Activated CD4-positive, alpha-beta memory T cell treated with anti-CD3 and anti-CD28 coated beads for 36 hours (primary cell): ENCODE results near the gene MCAM. TPM values are rescaled to one million over a fixed set of nuclear protein-coding genes. Genes with fewer than 3 reads are reported as not detected.

Experiments used
- CTCF ChIA-PET: fragments of 350-600 bp; sonication (Branson Sonifier 250); formaldehyde crosslinking; loops from one replicate; lab custom pipeline; 2021; ENCODE audit warnings: antibody characterized with exemption, inconsistent platforms; lab: Charles Lee
- POLR2A ChIA-PET: fragments of 350-600 bp; sonication (Branson Sonifier 250); formaldehyde crosslinking; loops from one replicate; lab custom pipeline; 2021; ENCODE audit warnings: antibody characterized with exemption; lab: Charles Lee
- DNase-seq: peaks from one replicate; pipeline ENCODE4 v3.0.0-alpha.2; 2020
- H3K27ac Mint-ChIP-seq: one replicate; pipeline ENCODE4 v1.8.0; 2021; ENCODE audit warnings: mixed read lengths
- H3K27me3 Mint-ChIP-seq: one replicate; pipeline ENCODE4 v1.8.0; 2021; ENCODE audit warnings: mixed read lengths
- H3K36me3 Mint-ChIP-seq: one replicate; pipeline ENCODE4 v1.8.0; 2021; ENCODE audit warnings: mixed read lengths
- H3K4me1 Mint-ChIP-seq: one replicate; pipeline ENCODE4 v1.8.0; 2021; ENCODE audit warnings: low read depth, mixed read lengths
- H3K4me3 Mint-ChIP-seq: one replicate; pipeline ENCODE4 v1.8.0; 2021; ENCODE audit warnings: mild to moderate bottlenecking, mixed read lengths
- H3K9me3 Mint-ChIP-seq: one replicate; pipeline ENCODE4 v1.8.0; 2021; ENCODE audit warnings: mixed read lengths
- intact Hi-C: fragments of 100-400 bp; cut with micrococcal nuclease; formaldehyde crosslinking; loops from one replicate; pipeline ENCODE4 v1.15.1; 2023
- total RNA-seq, 2 experiments: library from RNA; stranded (reverse); gene quantifications; one replicate each; pipeline ENCODE4 v1.2.3, GENCODE V29; 2021

Gene MCAM
- total RNA-seq, 2 experiments from 2014 or later = 6.9 to 8.2 TPM

GRCh38 chr11:119342362-119343130 lies 25.6 kb upstream of the MCAM start:
- POLR2A ChIA-PET = no interaction called here

GRCh38 chr11:119342023-119342300 lies 25.0 kb upstream of the MCAM start:
- ChIA-PET POLR2A (no interaction called here), CTCF (interaction anchor here (0.9 to 6.5 kb wide), 4 partner anchors 14 to 59 kb away, joined by 3 to 38 read pairs (median 4); no protein-coding TSS in a partner anchor)
- no peak overlapping the region for H3K27ac Mint-ChIP-seq
- peaks cover 9% of the 10 kb centered on the region for H3K4me1 Mint-ChIP-seq
- H3K4me3 Mint-ChIP-seq = no peak overlapping the region
- intact Hi-C loops = no loop called here
- peaks cover 31% of the 10 kb centered on the region for H3K27me3 Mint-ChIP-seq
- H3K9me3 Mint-ChIP-seq = no peaks in the 10 kb centered on the region
- DNase-seq = no peak
- peaks cover 2% of the 10 kb centered on the region for H3K36me3 Mint-ChIP-seq

More at GRCh38 chr11:119342362-119343130, 25.6 kb upstream of the MCAM start:
- no peak for DNase-seq
- CTCF ChIA-PET = interaction anchor here (0.8 to 6.5 kb wide), 4 partner anchors 13 to 59 kb away, joined by 3 to 38 read pairs (median 3); no protein-coding TSS in a partner anchor
- no peaks in the 10 kb centered on the region for H3K9me3 Mint-ChIP-seq
- no peak overlapping the region for H3K27ac Mint-ChIP-seq
- no peak overlapping the region for H3K4me3 Mint-ChIP-seq
- H3K27me3 Mint-ChIP-seq = peaks cover 31% of the 10 kb centered on the region
- intact Hi-C loops = no loop called here
- peaks cover 9% of the 10 kb centered on the region for H3K4me1 Mint-ChIP-seq
- H3K36me3 Mint-ChIP-seq = peaks cover 2% of the 10 kb centered on the region

- no peak overlapping the region for H3K4me3 Mint-ChIP-seq
- no peaks in the 10 kb centered on the region for H3K9me3 Mint-ChIP-seq
- intact Hi-C loops = no loop called here
- peaks cover 3% of the 10 kb centered on the region for H3K36me3 Mint-ChIP-seq
- H3K27ac Mint-ChIP-seq = no peak overlapping the region
- POLR2A ChIA-PET = no interaction called here
- DNase-seq = no peak
- H3K4me1 Mint-ChIP-seq = peaks cover 9% of the 10 kb centered on the region
- CTCF ChIA-PET = interaction anchor here (0.7 to 6.5 kb wide), 8 partner anchors 7 to 133 kb away, joined by 3 to 38 read pairs (median 4); no protein-coding TSS in a partner anchor
- H3K27me3 Mint-ChIP-seq = peaks cover 31% of the 10 kb centered on the region
These were observed 24.5 kb upstream of the MCAM start for GRCh38 chr11:119341222-119342022.

- Mint-ChIP-seq H3K27me3 (peaks cover 31% of the 10 kb centered on the region), H3K36me3 (peaks cover 8% of the 10 kb centered on the region), H3K4me3 (no peak within 1 kb of the TSS), H3K9me3 (no peaks in the 10 kb centered on the region), H3K27ac (no peak within 1 kb of the TSS), H3K4me1 (peaks cover 17% of the 10 kb centered on the region)
- no peak for DNase-seq
- intact Hi-C loops = no loop called here
- ChIA-PET CTCF (interaction anchor here (0.6 to 6.5 kb wide), 25 partner anchors 8 to 302 kb away, joined by 3 to 139 read pairs (median 4); partner anchors contain the start of gene USP2), POLR2A (no interaction called here)
These were observed 23.6 kb upstream of the MCAM start, which contains the start of gene C1QTNF5 for GRCh38 chr11:119340335-119341221. Gene C1QTNF5, minus strand, starts transcription at chr11:119340883. Its CDS starts 486 bp downstream, at chr11:119340397.

GRCh38 chr11:119339589-119340334 lies 22.8 kb upstream of the MCAM start:
- no peaks in the 10 kb centered on the region for H3K9me3 Mint-ChIP-seq
- POLR2A ChIA-PET = no interaction called here
- peaks cover 31% of the 10 kb centered on the region for H3K27me3 Mint-ChIP-seq
- intact Hi-C loops = loop anchor here (5.0 kb wide), 1 partner anchor 272 kb away; the partner anchor contains the start of gene VPS11
- peak; percentile 48 for DNase-seq
- peaks cover 8% of the 10 kb centered on the region for H3K36me3 Mint-ChIP-seq
- H3K4me1 Mint-ChIP-seq = peaks cover 23% of the 10 kb centered on the region
- no peak overlapping the region for H3K27ac Mint-ChIP-seq
- H3K4me3 Mint-ChIP-seq = no peak overlapping the region
- CTCF ChIA-PET = interaction anchor here (0.6 to 6.5 kb wide), 22 partner anchors 8 to 301 kb away, joined by 3 to 139 read pairs (median 5); partner anchors contain the start of gene USP2

GRCh38 chr11:119338965-119339588 lies 22.1 kb upstream of the MCAM start:
- POLR2A ChIA-PET = interaction anchor here (1.0 kb wide), 1 partner anchor 18 kb away, joined by 3 read pairs; no protein-coding TSS in a partner anchor
- H3K4me3 Mint-ChIP-seq = no peak overlapping the region
- H3K27ac Mint-ChIP-seq = no peak overlapping the region
- peaks cover 25% of the 10 kb centered on the region for H3K4me1 Mint-ChIP-seq
- H3K27me3 Mint-ChIP-seq = peaks cover 31% of the 10 kb centered on the region
- no peaks in the 10 kb centered on the region for H3K9me3 Mint-ChIP-seq
- CTCF ChIA-PET = interaction anchor here (0.9 to 6.5 kb wide), 30 partner anchors 8 to 194 kb away, joined by 3 to 139 read pairs (median 6); partner anchors contain the start of genes MCAM, MFRP and USP2
- intact Hi-C loops = loop anchor here (5.0 kb wide), 1 partner anchor 272 kb away; the partner anchor contains the start of gene VPS11
- no peak for DNase-seq
- peaks cover 8% of the 10 kb centered on the region for H3K36me3 Mint-ChIP-seq

- peaks cover 28% of the 10 kb centered on the region for H3K27me3 Mint-ChIP-seq
- POLR2A ChIA-PET = interaction anchor here (0.7 to 1.0 kb wide), 3 partner anchors 15 to 391 kb away, joined by 3 read pairs; partner anchors contain the start of gene NECTIN1
- no peak overlapping the region for H3K27ac Mint-ChIP-seq
- no peaks in the 10 kb centered on the region for H3K9me3 Mint-ChIP-seq
- no peak overlapping the region for H3K4me3 Mint-ChIP-seq
- peaks cover 28% of the 10 kb centered on the region for H3K4me1 Mint-ChIP-seq
- intact Hi-C loops = loop anchor here (5.0 kb wide), 1 partner anchor 271 kb away; the partner anchor contains the start of gene VPS11
- peak; percentile 82 for DNase-seq
- CTCF ChIA-PET = interaction anchor here (0.6 to 4.0 kb wide), 42 partner anchors 9 to 304 kb away, joined by 3 to 139 read pairs (median 4); partner anchors contain the start of genes CBL, DPAGT1, MCAM and MFRP
- peaks cover 8% of the 10 kb centered on the region for H3K36me3 Mint-ChIP-seq
These were observed 21.5 kb upstream of the MCAM start for GRCh38 chr11:119338318-119338890.

- DNase-seq = no peak
- no peak overlapping the region for H3K4me3 Mint-ChIP-seq
- ChIA-PET CTCF (interaction anchor here (0.7 to 4.0 kb wide), 41 partner anchors 9 to 304 kb away, joined by 3 to 139 read pairs (median 4); partner anchors contain the start of genes CBL, DPAGT1, MCAM and MFRP), POLR2A (interaction anchor here (0.7 to 1.0 kb wide), 3 partner anchors 14 to 391 kb away, joined by 3 read pairs; partner anchors contain the start of gene NECTIN1)
- H3K27me3 Mint-ChIP-seq = peaks cover 27% of the 10 kb centered on the region
- intact Hi-C loops = loop anchor here (5.0 kb wide), 1 partner anchor 270 kb away; the partner anchor contains the start of gene VPS11
- H3K36me3 Mint-ChIP-seq = peaks cover 8% of the 10 kb centered on the region
- H3K9me3 Mint-ChIP-seq = no peaks in the 10 kb centered on the region
- H3K4me1 Mint-ChIP-seq = peaks cover 28% of the 10 kb centered on the region
- no peak overlapping the region for H3K27ac Mint-ChIP-seq
These were observed 20.8 kb upstream of the MCAM start for GRCh38 chr11:119337581-119338317.

- CTCF ChIA-PET = interaction anchor here (0.9 to 4.0 kb wide), 19 partner anchors 8 to 235 kb away, joined by 3 to 139 read pairs (median 9); partner anchors contain the start of genes DPAGT1, NLRX1 and USP2
- no peak overlapping the region for H3K27ac Mint-ChIP-seq
These were observed 20.0 kb upstream of the MCAM start for GRCh38 chr11:119336744-119337469.

More at GRCh38 chr11:119336744-119337469, 20.0 kb upstream of the MCAM start:
- peaks cover 8% of the 10 kb centered on the region for H3K36me3 Mint-ChIP-seq
- no peak for DNase-seq
- H3K4me3 Mint-ChIP-seq = peak overlapping the region; percentile 59
- intact Hi-C loops = loop anchor here (5.0 kb wide), 1 partner anchor 270 kb away; the partner anchor contains the start of gene VPS11
- H3K27me3 Mint-ChIP-seq = peaks cover 23% of the 10 kb centered on the region
- POLR2A ChIA-PET = no interaction called here
- no peaks in the 10 kb centered on the region for H3K9me3 Mint-ChIP-seq
- peaks cover 28% of the 10 kb centered on the region for H3K4me1 Mint-ChIP-seq
